ENCODE measurements around the gene MTCL3.

- TF ChIP-seq CTCF (IDR thresholded peaks at IDR 0.05) = no peak
- no peak for TF ChIP-seq NR2C2 (CRISPR knock-in tag; IDR thresholded peaks at IDR 0.05)
- TF ChIP-seq MYBL2 (CRISPR knock-in tag; IDR thresholded peaks at IDR 0.05) = no peak
- TF ChIP-seq ZNF263 (CRISPR knock-in tag; IDR thresholded peaks at IDR 0.05; ENCODE audit: low read depth) = no peak
- TF ChIP-seq TEAD1 (CRISPR knock-in tag; IDR thresholded peaks at IDR 0.05) = no peak
- no peak for TF ChIP-seq USF1 (CRISPR knock-in tag; IDR thresholded peaks at IDR 0.05)
- TF ChIP-seq AFF4 (CRISPR knock-in tag; IDR thresholded peaks at IDR 0.05; ENCODE audit: borderline replicate concordance) = no peak
- TF ChIP-seq ZNF121 (CRISPR knock-in tag; IDR thresholded peaks at IDR 0.05) = no peak
- TF ChIP-seq JUN (CRISPR knock-in tag; IDR thresholded peaks at IDR 0.05) = no peak
- TF ChIP-seq ARID4B (CRISPR knock-in tag; IDR thresholded peaks at IDR 0.05; ENCODE audit: borderline replicate concordance) = no peak
- TF ChIP-seq E2F4 (CRISPR knock-in tag; IDR thresholded peaks at IDR 0.05; ENCODE audit: borderline replicate concordance, low read depth) = no peak
- TF ChIP-seq KAT7 (CRISPR knock-in tag; IDR thresholded peaks at IDR 0.05; ENCODE audit: borderline replicate concordance) = no peak
- TF ChIP-seq TEAD4 (CRISPR knock-in tag; IDR thresholded peaks at IDR 0.05) = no peak
These were observed 47.5 kb downstream of the MTCL3 start for GRCh38 chr6:127471379-127472255.
